GM12865 (cell line): ENCODE data around the gene TTBK2.

ENCODE experiments used
- DNase-seq: peaks from one replicate; pipeline ENCODE4 v3.0.0; 2010; ENCODE audit warnings: low read depth
- H3K4me3 ChIP-seq: 2 replicates; pipeline ENCODE4 v1.5.1; 2011; ENCODE audit warnings: mild to moderate bottlenecking, low read depth, low read length, control low read depth
- TF ChIP-seq, protein P1 (sequence below): IDR thresholded peaks from 2 replicates; pipeline ENCODE4 v1.5.1; 2011; ENCODE audit warnings: low read length, control low read depth, low read depth, inconsistent platforms; ENCODE audit not compliant: insufficient read depth; ENCODE audit errors: missing control alignments

Gene TTBK2

GRCh38 chr15:42692997-42693396 lies 227.6 kb downstream of the TTBK2 start:
- TF ChIP-seq, protein P1, sequence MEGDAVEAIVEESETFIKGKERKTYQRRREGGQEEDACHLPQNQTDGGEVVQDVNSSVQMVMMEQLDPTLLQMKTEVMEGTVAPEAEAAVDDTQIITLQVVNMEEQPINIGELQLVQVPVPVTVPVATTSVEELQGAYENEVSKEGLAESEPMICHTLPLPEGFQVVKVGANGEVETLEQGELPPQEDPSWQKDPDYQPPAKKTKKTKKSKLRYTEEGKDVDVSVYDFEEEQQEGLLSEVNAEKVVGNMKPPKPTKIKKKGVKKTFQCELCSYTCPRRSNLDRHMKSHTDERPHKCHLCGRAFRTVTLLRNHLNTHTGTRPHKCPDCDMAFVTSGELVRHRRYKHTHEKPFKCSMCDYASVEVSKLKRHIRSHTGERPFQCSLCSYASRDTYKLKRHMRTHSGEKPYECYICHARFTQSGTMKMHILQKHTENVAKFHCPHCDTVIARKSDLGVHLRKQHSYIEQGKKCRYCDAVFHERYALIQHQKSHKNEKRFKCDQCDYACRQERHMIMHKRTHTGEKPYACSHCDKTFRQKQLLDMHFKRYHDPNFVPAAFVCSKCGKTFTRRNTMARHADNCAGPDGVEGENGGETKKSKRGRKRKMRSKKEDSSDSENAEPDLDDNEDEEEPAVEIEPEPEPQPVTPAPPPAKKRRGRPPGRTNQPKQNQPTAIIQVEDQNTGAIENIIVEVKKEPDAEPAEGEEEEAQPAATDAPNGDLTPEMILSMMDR, result no peak
- H3K4me3 ChIP-seq, result no peak overlapping the region
- DNase-seq, result no peak

DNA sequence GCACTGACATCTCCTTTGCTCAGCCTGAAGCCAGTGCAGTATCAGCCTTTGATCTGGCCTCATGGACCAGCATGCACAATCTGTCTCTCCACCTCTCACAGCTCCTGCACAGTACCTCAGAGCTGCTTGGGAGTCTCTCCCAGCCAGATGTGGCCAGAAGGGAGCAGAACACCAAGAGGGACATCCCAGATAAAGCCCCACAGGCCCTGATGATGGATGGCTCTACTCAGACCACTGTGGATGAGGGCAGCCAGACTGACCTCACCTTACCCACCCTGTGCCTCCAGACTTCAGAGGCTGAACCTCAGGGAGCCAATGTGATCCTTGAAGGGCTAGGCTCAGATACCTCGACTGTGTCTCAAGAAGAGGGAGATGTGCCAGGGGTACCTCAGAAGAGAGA lies 228.0 kb downstream of the TTBK2 start:
- no peak overlapping the region for H3K4me3 ChIP-seq
- TF ChIP-seq, protein P1, result no peak
- no peak for DNase-seq

DNA sequence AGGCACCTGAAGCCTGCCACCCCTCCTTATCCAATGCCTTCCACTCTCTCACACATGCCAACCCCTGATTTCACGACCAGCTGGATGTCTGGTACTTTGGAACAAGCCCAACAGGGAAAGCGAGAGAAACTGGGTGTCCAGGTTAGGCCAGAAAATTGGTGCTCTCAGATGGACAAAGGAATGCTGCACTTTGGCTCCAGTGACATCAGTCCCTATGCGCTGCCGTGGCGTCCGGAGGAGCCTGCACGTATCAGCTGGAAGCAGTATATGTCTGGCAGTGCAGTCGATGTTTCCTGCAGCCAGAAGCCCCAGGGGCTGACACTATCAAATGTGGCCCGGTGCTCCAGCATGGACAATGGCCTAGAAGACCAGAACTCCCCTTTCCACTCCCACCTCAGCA lies 228.8 kb downstream of the TTBK2 start:
- no peak overlapping the region for H3K4me3 ChIP-seq
- DNase-seq, result no peak
- TF ChIP-seq, protein P1, result no peak

DNA sequence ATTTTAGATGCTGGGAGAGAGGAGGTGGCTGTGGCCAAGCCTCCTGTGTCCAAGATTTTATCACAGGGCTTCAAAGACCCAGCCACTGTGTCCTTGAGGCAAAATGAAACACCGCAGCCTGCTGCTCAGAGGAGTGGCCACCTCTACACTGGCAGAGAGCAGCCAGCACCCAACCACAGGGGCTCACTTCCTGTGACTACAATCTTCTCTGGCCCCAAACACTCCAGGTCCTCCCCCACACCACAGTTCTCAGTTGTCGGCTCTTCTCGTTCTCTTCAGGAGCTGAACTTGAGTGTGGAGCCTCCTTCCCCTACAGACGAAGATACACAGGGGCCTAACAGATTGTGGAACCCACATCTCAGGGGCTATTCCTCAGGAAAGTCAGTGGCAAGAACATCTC lies 229.3 kb downstream of the TTBK2 start:
- TF ChIP-seq, protein P1, result no peak
- no peak overlapping the region for H3K4me3 ChIP-seq
- DNase-seq, result no peak
